HepG2 (cell line): ENCODE data around the gene PPP1R9B. TPM values are rescaled to one million over a fixed set of nuclear protein-coding genes. Genes with fewer than 3 reads are reported as not detected.

Experiments
- ATF2 ChIP-seq: sonication (generic); formaldehyde crosslinking; IDR thresholded peaks from 2 replicates; pipeline ENCODE4 v1.4.0; 2020; ENCODE audit warnings: missing genetic modification reagents
- CHD4 ChIP-seq: fragments of 200-600 bp; sonication (generic); IDR thresholded peaks from 2 replicates; pipeline ENCODE4 v1.7.0; 2017; ENCODE audit warnings: mild to moderate bottlenecking, low read length, borderline replicate concordance
- GABPB1 ChIP-seq: IDR thresholded peaks from 2 replicates; pipeline ENCODE4 v1.6.1; 2016; ENCODE audit warnings: mild to moderate bottlenecking, missing genetic modification reagents, moderate library complexity, missing compliant biosample characterization
- HNRNPL ChIP-seq: fragments of 200-400 bp; formaldehyde crosslinking; IDR thresholded peaks from 2 replicates; pipeline ENCODE4 v1.6.1; 2017; ENCODE audit warnings: mild to moderate bottlenecking, low read depth, low read length
- HOXA5 ChIP-seq: sonication (generic); formaldehyde crosslinking; IDR thresholded peaks from 2 replicates; pipeline ENCODE4 v1.4.0; 2020; ENCODE audit warnings: missing genetic modification reagents
- ISL2 ChIP-seq: sonication (generic); formaldehyde crosslinking; IDR thresholded peaks from 2 replicates; pipeline ENCODE4 v1.5.0; 2020; ENCODE audit warnings: missing genetic modification reagents
- MXD3 ChIP-seq: IDR thresholded peaks from 2 replicates; pipeline ENCODE4 v1.6.1; 2016; ENCODE audit warnings: mild to moderate bottlenecking, missing biosample characterization, missing genetic modification reagents
- NFKB2 ChIP-seq: sonication (generic); formaldehyde crosslinking; IDR thresholded peaks from 2 replicates; pipeline ENCODE4 v1.4.0; 2020; ENCODE audit warnings: missing genetic modification reagents, borderline replicate concordance
- PAWR ChIP-seq: sonication (generic); formaldehyde crosslinking; IDR thresholded peaks from 2 replicates; pipeline ENCODE4 v1.4.0; 2020; ENCODE audit warnings: missing genetic modification reagents, mild to moderate bottlenecking, borderline replicate concordance
- RFXAP ChIP-seq: sonication (generic); formaldehyde crosslinking; IDR thresholded peaks from 2 replicates; pipeline ENCODE4 v1.4.0; 2020; ENCODE audit warnings: missing genetic modification reagents, borderline replicate concordance
- SMC3 ChIP-seq: IDR thresholded peaks from 2 replicates; pipeline ENCODE4 v1.6.1; 2011; ENCODE audit warnings: low read length, improper control_type of control experiment
- SRY ChIP-seq: sonication (generic); formaldehyde crosslinking; IDR thresholded peaks from 2 replicates; pipeline ENCODE4 v1.8.0; 2022; ENCODE audit warnings: mild to moderate bottlenecking, missing genetic modification reagents
- ZNF18 ChIP-seq: sonication (generic); formaldehyde crosslinking; IDR thresholded peaks from 2 replicates; pipeline ENCODE4 v1.8.0; 2022; ENCODE audit warnings: mild to moderate bottlenecking, missing genetic modification reagents; ENCODE audit not compliant: insufficient replicate concordance
- ZNF501 ChIP-seq: sonication (generic); formaldehyde crosslinking; IDR thresholded peaks from 2 replicates; pipeline ENCODE4 v1.5.1; 2020; ENCODE audit warnings: mild to moderate bottlenecking, moderate library complexity, missing genetic modification reagents
- ZNF772 ChIP-seq: sonication (generic); formaldehyde crosslinking; IDR thresholded peaks from 2 replicates; pipeline ENCODE4 v1.5.0; 2020; ENCODE audit warnings: mild to moderate bottlenecking, missing genetic modification reagents
- ZNF792 ChIP-seq: IDR thresholded peaks from 2 replicates; pipeline ENCODE4 v1.6.1; 2016
- polyA plus RNA-seq, 8 experiments: library from polyadenylated mRNA; depleted of rRNA in 3 of 8; stranded (reverse) in 7 of 8; unstranded in 1 of 8; fragments of >200 nt; fragmentation: Illumina TruSeq in 4 of 8; extraction: Trizol in 4 of 8; gene quantifications; 2 replicates each; pipeline versions ENCODE4 v1.2.1 to v1.2.3, GENCODE V29; 2011 to 2016; ENCODE audit warnings: low read depth in 4 of 8, missing spikeins in 1 of 8, mixed read lengths in 1 of 8; ENCODE audit not compliant: insufficient read depth in 1 of 8
- total RNA-seq, 5 experiments: library from RNA; depleted of rRNA; stranded (reverse); fragments of >200 nt; fragmentation: Illumina TruSeq; extraction: Trizol; gene quantifications; 2 replicates each; pipeline ENCODE4 v1.2.3, GENCODE V29; 2016; ENCODE audit warnings: low read depth in 1 of 5
- TF ChIP-seq, protein P1 (sequence below): sonication (generic); formaldehyde crosslinking; IDR thresholded peaks from 2 replicates; pipeline ENCODE4 v1.9.0; 2022; ENCODE audit warnings: missing genetic modification reagents, mild to moderate bottlenecking, borderline replicate concordance
- TF ChIP-seq, protein P2 (sequence below): sonication (generic); formaldehyde crosslinking; IDR thresholded peaks from 2 replicates; pipeline ENCODE4 v1.4.0; 2020; ENCODE audit warnings: mild to moderate bottlenecking, missing genetic modification reagents
- TF ChIP-seq, protein P3 (sequence below): IDR thresholded peaks from 2 replicates; pipeline ENCODE4 v1.6.1; 2016; ENCODE audit warnings: missing genetic modification reagents, missing compliant biosample characterization
- TF ChIP-seq, protein P4 (sequence below): sonication (generic); formaldehyde crosslinking; IDR thresholded peaks from 2 replicates; pipeline ENCODE4 v1.4.0; 2020; ENCODE audit warnings: missing genetic modification reagents

Gene PPP1R9B
- total and polyA plus RNA-seq, 2 of the 13 experiments (the other 11 are each of a cell fraction or from before 2014, with no cell fraction given) = 9.4 to 15.8 TPM

GRCh38 chr17:50087246-50087911 lies 63.1 kb downstream of the PPP1R9B start (continued):
- TF ChIP-seq, protein P1, sequence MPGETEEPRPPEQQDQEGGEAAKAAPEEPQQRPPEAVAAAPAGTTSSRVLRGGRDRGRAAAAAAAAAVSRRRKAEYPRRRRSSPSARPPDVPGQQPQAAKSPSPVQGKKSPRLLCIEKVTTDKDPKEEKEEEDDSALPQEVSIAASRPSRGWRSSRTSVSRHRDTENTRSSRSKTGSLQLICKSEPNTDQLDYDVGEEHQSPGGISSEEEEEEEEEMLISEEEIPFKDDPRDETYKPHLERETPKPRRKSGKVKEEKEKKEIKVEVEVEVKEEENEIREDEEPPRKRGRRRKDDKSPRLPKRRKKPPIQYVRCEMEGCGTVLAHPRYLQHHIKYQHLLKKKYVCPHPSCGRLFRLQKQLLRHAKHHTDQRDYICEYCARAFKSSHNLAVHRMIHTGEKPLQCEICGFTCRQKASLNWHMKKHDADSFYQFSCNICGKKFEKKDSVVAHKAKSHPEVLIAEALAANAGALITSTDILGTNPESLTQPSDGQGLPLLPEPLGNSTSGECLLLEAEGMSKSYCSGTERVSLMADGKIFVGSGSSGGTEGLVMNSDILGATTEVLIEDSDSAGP (CRISPR knock-in tag) = peak; percentile 55; the same call in 1 of the 2 replicates
- TF ChIP-seq ZNF772 (0 out of 2 replicates have a peak, but pooled peaks have one; percentile 53), CHD4 (0 out of 2 replicates have a peak, but pooled peaks have one; percentile 49), SRY (peak; percentile 53; the same call in 1 of the 2 replicates), HNRNPL (no peak), GABPB1 (CRISPR knock-in tag) (peak; percentile 28; the same call in 1 of the 2 replicates), ZNF18 (peak; percentile 4), ZNF501 (peak; percentile 49), SMC3 (peak; percentile 55), PAWR (no peak), HOXA5 (CRISPR knock-in tag) (0 out of 2 replicates have a peak, but pooled peaks have one; percentile 30), ZNF792 (CRISPR knock-in tag) (no peak), NFKB2 (CRISPR knock-in tag) (0 out of 2 replicates have a peak, but pooled peaks have one; percentile 35), ATF2 (CRISPR knock-in tag) (peak; percentile 43; the same call in 1 of the 2 replicates), RFXAP (CRISPR knock-in tag) (peak; percentile 32; the same call in 1 of the 2 replicates), ISL2 (peak; percentile 32; the same call in 1 of the 2 replicates), MXD3 (CRISPR knock-in tag) (no peak)
- TF ChIP-seq, protein P2, sequence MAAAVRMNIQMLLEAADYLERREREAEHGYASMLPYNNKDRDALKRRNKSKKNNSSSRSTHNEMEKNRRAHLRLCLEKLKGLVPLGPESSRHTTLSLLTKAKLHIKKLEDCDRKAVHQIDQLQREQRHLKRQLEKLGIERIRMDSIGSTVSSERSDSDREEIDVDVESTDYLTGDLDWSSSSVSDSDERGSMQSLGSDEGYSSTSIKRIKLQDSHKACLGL = 0 out of 2 replicates have a peak, but pooled peaks have one; percentile 31
- TF ChIP-seq, protein P3, sequence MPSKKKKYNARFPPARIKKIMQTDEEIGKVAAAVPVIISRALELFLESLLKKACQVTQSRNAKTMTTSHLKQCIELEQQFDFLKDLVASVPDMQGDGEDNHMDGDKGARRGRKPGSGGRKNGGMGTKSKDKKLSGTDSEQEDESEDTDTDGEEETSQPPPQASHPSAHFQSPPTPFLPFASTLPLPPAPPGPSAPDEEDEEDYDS (CRISPR knock-in tag) = no peak
- TF ChIP-seq, protein P4, sequence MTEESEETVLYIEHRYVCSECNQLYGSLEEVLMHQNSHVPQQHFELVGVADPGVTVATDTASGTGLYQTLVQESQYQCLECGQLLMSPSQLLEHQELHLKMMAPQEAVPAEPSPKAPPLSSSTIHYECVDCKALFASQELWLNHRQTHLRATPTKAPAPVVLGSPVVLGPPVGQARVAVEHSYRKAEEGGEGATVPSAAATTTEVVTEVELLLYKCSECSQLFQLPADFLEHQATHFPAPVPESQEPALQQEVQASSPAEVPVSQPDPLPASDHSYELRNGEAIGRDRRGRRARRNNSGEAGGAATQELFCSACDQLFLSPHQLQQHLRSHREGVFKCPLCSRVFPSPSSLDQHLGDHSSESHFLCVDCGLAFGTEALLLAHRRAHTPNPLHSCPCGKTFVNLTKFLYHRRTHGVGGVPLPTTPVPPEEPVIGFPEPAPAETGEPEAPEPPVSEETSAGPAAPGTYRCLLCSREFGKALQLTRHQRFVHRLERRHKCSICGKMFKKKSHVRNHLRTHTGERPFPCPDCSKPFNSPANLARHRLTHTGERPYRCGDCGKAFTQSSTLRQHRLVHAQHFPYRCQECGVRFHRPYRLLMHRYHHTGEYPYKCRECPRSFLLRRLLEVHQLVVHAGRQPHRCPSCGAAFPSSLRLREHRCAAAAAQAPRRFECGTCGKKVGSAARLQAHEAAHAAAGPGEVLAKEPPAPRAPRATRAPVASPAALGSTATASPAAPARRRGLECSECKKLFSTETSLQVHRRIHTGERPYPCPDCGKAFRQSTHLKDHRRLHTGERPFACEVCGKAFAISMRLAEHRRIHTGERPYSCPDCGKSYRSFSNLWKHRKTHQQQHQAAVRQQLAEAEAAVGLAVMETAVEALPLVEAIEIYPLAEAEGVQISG (CRISPR knock-in tag) = 0 out of 2 replicates have a peak, but pooled peaks have one; percentile 32
